ENCODE results near the gene SHISA6. TPM values are rescaled to one million over a fixed set of nuclear protein-coding genes. Genes with fewer than 3 reads are reported as not detected.

The SHISA6 gene
- total and polyA plus RNA-seq, 4 donors: not detected

- TF ChIP-seq HNF4G (IDR thresholded peaks at IDR 0.05) (no peak), RXRA (IDR thresholded peaks at IDR 0.05) (no peak), FOXA2 (IDR thresholded peaks at IDR 0.05) (no peak), ATF3 (IDR thresholded peaks at IDR 0.05) (no peak), EGR1 (IDR thresholded peaks at IDR 0.05; ENCODE audit: low read depth in 2 of 2) (no peak), MAX (IDR thresholded peaks at IDR 0.05) (no peak), CTCF (IDR thresholded peaks at IDR 0.05; ENCODE audit: low read depth, low read length, missing input control) (no peak), TAF1 (conservative IDR thresholded peaks at IDR 0.05) (no peak), ZBTB33 (IDR thresholded peaks at IDR 0.05) (no peak), GABPA (IDR thresholded peaks at IDR 0.05 in 1 of 2, conservative IDR thresholded peaks at IDR 0.05 in 1 of 2) (no peak), HNF4A (conservative IDR thresholded peaks at IDR 0.05) (no peak), JUND (IDR thresholded peaks at IDR 0.05) (no peak), SP1 (IDR thresholded peaks at IDR 0.05) (no peak), YY1 (IDR thresholded peaks at IDR 0.05) (no peak), NR2F2 (IDR thresholded peaks at IDR 0.05) (no peak), FOXA1 (IDR thresholded peaks at IDR 0.05) (no peak), RAD21 (IDR thresholded peaks at IDR 0.05) (no peak), REST (IDR thresholded peaks at IDR 0.05) (no peak)
Measured at GRCh38 chr17:11461993-11462548, 221.1 kb downstream of the SHISA6 start.

More at GRCh38 chr17:11461993-11462548, 221.1 kb downstream of the SHISA6 start:
- peaks cover 0 to 11% (median 0%) of the 10 kb centered on the region in 4 donors for H3K4me1 ChIP-seq (ENCODE audit: control insufficient read depth in 4 of 4, insufficient read depth in 4 of 4, low read length in 3 of 4)
- 80% methylated on average over 1 of the region's 1 CpG for WGBS
- no peak overlapping the region for H3K27ac ChIP-seq (ENCODE audit: low read depth in 1 of 2, low read length in 2 of 2)
- no peak overlapping the region for H3K9ac ChIP-seq (ENCODE audit: low read depth in 1 of 2, low read length in 2 of 2)
- DNase-seq (ENCODE audit: low spot score): no peak
- no peaks in the 10 kb centered on the region for H3K36me3 ChIP-seq (ENCODE audit: control insufficient read depth in 4 of 4, insufficient read depth in 3 of 4, low read depth in 1 of 4, low read length in 3 of 4)
- no peaks in the 10 kb centered on the region for H3K27me3 ChIP-seq (ENCODE audit: control insufficient read depth in 4 of 4, insufficient read depth in 4 of 4, low read length in 3 of 4)
- no peak overlapping the region for H3K4me3 ChIP-seq (ENCODE audit: low read depth in 1 of 3, low read length in 3 of 3)
- H3K9me3 ChIP-seq (ENCODE audit: control insufficient read depth in 4 of 4, low read length in 3 of 4): no peaks in the 10 kb centered on the region

Measured in liver (tissue), 9 donors.